Activated T-cell treated with anti-CD3 and anti-CD28 coated beads, Interleukin-2, amount 50 U/mL, for 4 hours (primary cell): ENCODE data around the gene C22orf39. TPM values are rescaled to one million over a fixed set of nuclear protein-coding genes. Genes with fewer than 3 reads are reported as not detected.
"Not testable (repeated sequence)": the region's sequence is repeated elsewhere in the genome, so short reads cannot be mapped to it uniquely, and the experiment has no call there.

Source experiments
- ATAC-seq, 2 donors: fragments of 200-7000 bp; cut with Tn5 transposase; one replicate each; pipeline ENCODE4 v1.10.0; 2021
- DNase-seq: peaks from one replicate; pipeline ENCODE4 v3.0.0-alpha.2; 2020
- H3K27me3 Mint-ChIP-seq: one replicate; pipeline ENCODE4 v1.8.0; 2021; ENCODE audit warnings: low read depth, mixed read lengths
- H3K36me3 Mint-ChIP-seq: one replicate; pipeline ENCODE4 v1.8.0; 2022; ENCODE audit warnings: mixed read lengths; ENCODE audit not compliant: insufficient read depth
- H3K4me1 Mint-ChIP-seq: one replicate; pipeline ENCODE4 v1.8.0; 2021; ENCODE audit warnings: low read depth, mixed read lengths
- H3K4me3 Mint-ChIP-seq: one replicate; pipeline ENCODE4 v1.8.0; 2021; ENCODE audit warnings: mild to moderate bottlenecking, moderate library complexity, mixed read lengths
- H3K9me3 Mint-ChIP-seq: one replicate; pipeline ENCODE4 v1.8.0; 2021; ENCODE audit warnings: mixed read lengths
- total RNA-seq, 3 donors: library from RNA; stranded (reverse); gene quantifications; one replicate each; pipeline ENCODE4 v1.2.1, GENCODE V29; 2021

The C22orf39 gene
- total RNA-seq, 3 donors from 2014 or later: 14.3 to 20.9 (median 18.8) TPM

- DNase-seq, H3K9me3 Mint-ChIP-seq, H3K4me3 Mint-ChIP-seq, H3K36me3 Mint-ChIP-seq, ATAC-seq, H3K27me3 Mint-ChIP-seq: not testable (repeated sequence)
- peaks cover 17% of the 10 kb centered on the region for H3K4me1 Mint-ChIP-seq
Measured at GRCh38 chr22:19436444-19437161, 10.9 kb downstream of the C22orf39 start.

GRCh38 chr22:19434829-19435580 is 12.5 kb downstream of the C22orf39 start:
- H3K4me3 Mint-ChIP-seq: no peak overlapping the region
- no peaks in the 10 kb centered on the region for H3K27me3 Mint-ChIP-seq
- DNase-seq: no peak
- H3K4me1 Mint-ChIP-seq: peaks cover 23% of the 10 kb centered on the region
- no peak for ATAC-seq
- peaks cover 8% of the 10 kb centered on the region for H3K36me3 Mint-ChIP-seq
- H3K9me3 Mint-ChIP-seq: no peaks in the 10 kb centered on the region

GRCh38 chr22:19434401-19434800 is 13.1 kb downstream of the C22orf39 start:
- H3K27me3 Mint-ChIP-seq: no peaks in the 10 kb centered on the region
- no peak for DNase-seq
- ATAC-seq: no peak
- peaks cover 29% of the 10 kb centered on the region for H3K4me1 Mint-ChIP-seq
- H3K9me3 Mint-ChIP-seq: no peaks in the 10 kb centered on the region
- H3K4me3 Mint-ChIP-seq: peak overlapping the region; percentile 84
- H3K36me3 Mint-ChIP-seq: peaks cover 8% of the 10 kb centered on the region

- H3K9me3 Mint-ChIP-seq: no peaks in the 10 kb centered on the region
Measured at GRCh38 chr22:19432133-19432851, 15.2 kb downstream of the C22orf39 start, which contains the start of gene MRPL40. MRPL40 (plus strand) TSS chr22:19432545; CDS start chr22:19432555, 10 bp downstream.

GRCh38 chr22:19431649-19432132 is 15.8 kb downstream of the C22orf39 start, which contains the start of gene HIRA:
HIRA (minus strand) TSS chr22:19431733; CDS start chr22:19431476, 257 bp downstream.
- DNase-seq (peak; percentile 83), ATAC-seq (peak; percentile 76 to 78)
- peak within 1 kb of the TSS; percentile 84 for H3K4me3 Mint-ChIP-seq
- H3K27me3 Mint-ChIP-seq: no peaks in the 10 kb centered on the region
- peaks cover 6% of the 10 kb centered on the region for H3K36me3 Mint-ChIP-seq
- H3K4me1 Mint-ChIP-seq: peaks cover 47% of the 10 kb centered on the region
- H3K9me3 Mint-ChIP-seq: no peaks in the 10 kb centered on the region

More at GRCh38 chr22:19432133-19432851, 15.2 kb downstream of the C22orf39 start, which contains the start of gene MRPL40:
- H3K36me3 Mint-ChIP-seq: peaks cover 3% of the 10 kb centered on the region
- no peaks in the 10 kb centered on the region for H3K27me3 Mint-ChIP-seq
- H3K4me3 Mint-ChIP-seq: peak within 1 kb of the TSS; percentile 84
- peak; percentile 86 to 89 for ATAC-seq
- peak; percentile 85 for DNase-seq
- peaks cover 41% of the 10 kb centered on the region for H3K4me1 Mint-ChIP-seq

GRCh38 chr22:19430890-19431541 is 16.5 kb downstream of the C22orf39 start:
- H3K9me3 Mint-ChIP-seq: no peaks in the 10 kb centered on the region
- H3K4me1 Mint-ChIP-seq: peaks cover 54% of the 10 kb centered on the region
- H3K4me3 Mint-ChIP-seq: peak overlapping the region; percentile 84
- peaks cover 10% of the 10 kb centered on the region for H3K36me3 Mint-ChIP-seq
- H3K27me3 Mint-ChIP-seq: no peaks in the 10 kb centered on the region
- no peak for DNase-seq
- ATAC-seq: no peak

GRCh38 chr22:19429950-19430889 is 17.3 kb downstream of the C22orf39 start:
- ATAC-seq (no peak), DNase-seq (no peak)
- H3K36me3 Mint-ChIP-seq: peaks cover 10% of the 10 kb centered on the region
- H3K4me3 Mint-ChIP-seq: peak overlapping the region; percentile 84
- H3K9me3 Mint-ChIP-seq: no peaks in the 10 kb centered on the region
- peaks cover 55% of the 10 kb centered on the region for H3K4me1 Mint-ChIP-seq
- no peaks in the 10 kb centered on the region for H3K27me3 Mint-ChIP-seq

- Mint-ChIP-seq H3K9me3 (no peaks in the 10 kb centered on the region), H3K4me1 (peaks cover 80% of the 10 kb centered on the region), H3K4me3 (no peak overlapping the region), H3K36me3 (peaks cover 11% of the 10 kb centered on the region), H3K27me3 (no peaks in the 10 kb centered on the region)
- no peak for DNase-seq
- no peak for ATAC-seq
Measured at GRCh38 chr22:19424186-19424500, 23.4 kb downstream of the C22orf39 start.

- no peaks in the 10 kb centered on the region for H3K27me3 Mint-ChIP-seq
- no peak overlapping the region for H3K4me3 Mint-ChIP-seq
- peaks cover 82% of the 10 kb centered on the region for H3K4me1 Mint-ChIP-seq
- no peak for ATAC-seq
- peaks cover 13% of the 10 kb centered on the region for H3K36me3 Mint-ChIP-seq
- no peaks in the 10 kb centered on the region for H3K9me3 Mint-ChIP-seq
- no peak for DNase-seq
Measured at GRCh38 chr22:19422440-19423301, 24.8 kb downstream of the C22orf39 start.

GRCh38 chr22:19420321-19420720 is 27.2 kb downstream of the C22orf39 start:
- no peaks in the 10 kb centered on the region for H3K27me3 Mint-ChIP-seq
- H3K9me3 Mint-ChIP-seq: no peaks in the 10 kb centered on the region
- peak overlapping the region; percentile 22 for H3K4me3 Mint-ChIP-seq
- peaks cover 71% of the 10 kb centered on the region for H3K4me1 Mint-ChIP-seq
- peaks cover 4% of the 10 kb centered on the region for H3K36me3 Mint-ChIP-seq
- no peak for DNase-seq
- ATAC-seq: no peak

- Mint-ChIP-seq H3K36me3 (peaks cover 4% of the 10 kb centered on the region), H3K4me1 (peaks cover 64% of the 10 kb centered on the region), H3K27me3 (no peaks in the 10 kb centered on the region), H3K9me3 (no peaks in the 10 kb centered on the region), H3K4me3 (peak overlapping the region; percentile 22)
- ATAC-seq (peak; percentile 97 to 98), DNase-seq (no peak)
Measured at GRCh38 chr22:19419464-19420178, 27.9 kb downstream of the C22orf39 start.

- DNase-seq (no peak), ATAC-seq (no peak)
- Mint-ChIP-seq H3K4me1 (peaks cover 61% of the 10 kb centered on the region), H3K27me3 (no peaks in the 10 kb centered on the region), H3K36me3 (peaks cover 5% of the 10 kb centered on the region), H3K4me3 (no peak overlapping the region), H3K9me3 (no peaks in the 10 kb centered on the region)
Measured at GRCh38 chr22:19419086-19419463, 28.4 kb downstream of the C22orf39 start.
